Ascending aorta (tissue), 2 donors: Measurements from ENCODE around the gene FSTL3. TPM values are rescaled to one million over a fixed set of nuclear protein-coding genes. Genes with fewer than 3 reads are reported as not detected.
A peak's percentile ranks its signal among the peaks of the same experiment; 100 is the strongest.

Experiments
- DNase-seq, 2 donors: peaks; one replicate each; pipeline ENCODE4 v3.0.0-alpha.2; 2019; ENCODE audit warnings: low spot score in 2 of 2
- H3K27ac ChIP-seq, 2 donors: fragments of 200-600 bp; sonication (generic); one replicate each; pipeline ENCODE4 v1.5.1; 2016 to 2017; ENCODE audit warnings: mild to moderate bottlenecking in 1 of 2
- H3K27me3 ChIP-seq: fragments of 200-600 bp; sonication (generic); one replicate; pipeline ENCODE4 v1.5.1; 2017
- H3K36me3 ChIP-seq, 2 donors: fragments of 200-600 bp; sonication (generic); one replicate each; pipeline ENCODE4 v1.5.1; 2016
- H3K4me1 ChIP-seq, 2 donors: fragments of 200-600 bp; sonication (generic); one replicate each; pipeline ENCODE4 v1.5.1; 2016 to 2017; ENCODE audit warnings: mild to moderate bottlenecking in 1 of 2
- H3K4me3 ChIP-seq, 2 donors: fragments of 200-600 bp; sonication (generic); one replicate each; pipeline ENCODE4 v1.5.1; 2016 to 2017; ENCODE audit warnings: mild to moderate bottlenecking in 1 of 2
- H3K9me3 ChIP-seq, 2 donors: fragments of 200-600 bp; sonication (generic); one replicate each; pipeline ENCODE4 v1.5.1; 2016
- CTCF ChIP-seq, 3 experiments: fragments of 200-600 bp in 2 of 3; fragments of 450-650 bp in 1 of 3; sonication (generic) in 2 of 3; IDR thresholded peaks; one replicate each; pipeline ENCODE4 v1.5.1; 2016 to 2019; ENCODE audit warnings: antibody characterized with exemption in 3 of 3, mild to moderate bottlenecking in 1 of 3, moderate library complexity in 1 of 3
- intact Hi-C: fragments of 100-400 bp; cut with DNase I; formaldehyde crosslinking; loops from one replicate; pipeline ENCODE4 v1.15.1; 2023
- total RNA-seq: library from RNA; depleted of rRNA; stranded (reverse); fragments of >200 nt; gene quantifications from one replicate; pipeline ENCODE4 v1.1.0, GENCODE V29; 2016

The FSTL3 gene
- total RNA-seq, 1 donor from 2014 or later = 541 TPM

GRCh38 chr19:639253-640160 is 36.7 kb upstream of the FSTL3 start, which contains the start of gene FGF22:
Gene FGF22, plus strand, starts transcription at chr19:639879. Its CDS starts 47 bp downstream, at chr19:639926.
- Histone ChIP-seq H3K4me3 (peak within 1 kb of the TSS; percentile 62 to 82), H3K36me3 (no peaks in the 10 kb centered on the region), H3K9me3 (no peaks in the 10 kb centered on the region), H3K27ac (peak within 1 kb of the TSS; percentile 63 to 79), H3K4me1 (peaks cover 6 to 18% of the 10 kb centered on the region in 2 donors), H3K27me3 (no peaks in the 10 kb centered on the region)
- peak; percentile 72 to 96 for DNase-seq
- intact Hi-C loops = loop anchor here (2.0 kb wide), 1 partner anchor 23 kb away; the partner anchor contains the start of gene RNF126
- TF ChIP-seq CTCF (IDR thresholded peaks at IDR 0.05) = no peak

- H3K27ac ChIP-seq = peak overlapping the region; percentile 63 to 79
- peak overlapping the region; percentile 62 to 82 for H3K4me3 ChIP-seq
- H3K4me1 ChIP-seq = peaks cover 6 to 13% of the 10 kb centered on the region in 2 donors
These were observed 36.0 kb upstream of the FSTL3 start for GRCh38 chr19:640161-640558.

GRCh38 chr19:640606-641189 is 35.5 kb upstream of the FSTL3 start:
- intact Hi-C loops = no loop called here
- H3K4me3 ChIP-seq = no peak overlapping the region
- no peak for TF ChIP-seq CTCF (IDR thresholded peaks at IDR 0.05)
- DNase-seq = no peak
- H3K9me3 ChIP-seq = no peaks in the 10 kb centered on the region
- peak overlapping the region in 1 of 2 donors; percentile 79 for H3K27ac ChIP-seq
- H3K36me3 ChIP-seq = peaks cover 3 to 7% of the 10 kb centered on the region in 2 donors
- peaks cover 6 to 13% of the 10 kb centered on the region in 2 donors for H3K4me1 ChIP-seq
- no peaks in the 10 kb centered on the region for H3K27me3 ChIP-seq

More at GRCh38 chr19:640161-640558, 36.0 kb upstream of the FSTL3 start:
- no peak for TF ChIP-seq CTCF (IDR thresholded peaks at IDR 0.05)
- DNase-seq = no peak
- intact Hi-C loops = no loop called here
- H3K36me3 ChIP-seq = peaks cover 0 to 5% of the 10 kb centered on the region in 2 donors
- H3K27me3 ChIP-seq = no peaks in the 10 kb centered on the region
- no peaks in the 10 kb centered on the region for H3K9me3 ChIP-seq

GRCh38 chr19:641702-642101 is 34.5 kb upstream of the FSTL3 start:
- TF ChIP-seq CTCF (IDR thresholded peaks at IDR 0.05) = no peak
- no peak overlapping the region for H3K4me3 ChIP-seq
- no peak for DNase-seq
- H3K27ac ChIP-seq = no peak overlapping the region
- H3K27me3 ChIP-seq = no peaks in the 10 kb centered on the region
- peaks cover 13 to 16% of the 10 kb centered on the region in 2 donors for H3K36me3 ChIP-seq
- H3K4me1 ChIP-seq = peaks cover 6 to 13% of the 10 kb centered on the region in 2 donors
- intact Hi-C loops = no loop called here
- no peaks in the 10 kb centered on the region for H3K9me3 ChIP-seq

GRCh38 chr19:642767-643727 is 33.1 kb upstream of the FSTL3 start:
- Histone ChIP-seq H3K27ac (no peak overlapping the region), H3K27me3 (no peaks in the 10 kb centered on the region), H3K4me1 (peaks cover 6 to 13% of the 10 kb centered on the region in 2 donors), H3K4me3 (no peak overlapping the region), H3K36me3 (peaks cover 26 to 29% of the 10 kb centered on the region in 2 donors), H3K9me3 (no peaks in the 10 kb centered on the region)
- TF ChIP-seq CTCF (IDR thresholded peaks at IDR 0.05) = no peak
- intact Hi-C loops = no loop called here
- no peak for DNase-seq
